ENCODE data around the gene TIAM1.

DNA sequence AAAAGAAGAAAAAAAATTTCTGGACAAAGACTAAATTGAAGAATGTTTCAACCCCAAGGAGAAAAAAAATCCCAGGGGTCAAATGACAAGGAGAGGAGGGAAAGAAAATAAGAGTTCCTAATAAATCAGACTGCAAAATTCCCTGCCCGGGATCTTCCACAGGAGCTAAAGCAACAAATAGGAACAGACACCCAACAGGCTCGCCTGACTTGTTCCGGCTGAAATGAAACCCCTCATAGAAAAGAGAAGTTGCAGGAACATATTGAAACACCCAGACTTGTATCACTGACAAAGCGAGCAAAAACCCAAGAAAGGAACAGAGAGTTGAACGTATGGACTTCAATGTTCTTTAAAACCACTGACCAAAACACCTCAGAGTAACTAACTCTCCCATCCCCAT, 123.0 kb downstream of the TIAM1 start:
- TF ChIP-seq, protein P1, sequence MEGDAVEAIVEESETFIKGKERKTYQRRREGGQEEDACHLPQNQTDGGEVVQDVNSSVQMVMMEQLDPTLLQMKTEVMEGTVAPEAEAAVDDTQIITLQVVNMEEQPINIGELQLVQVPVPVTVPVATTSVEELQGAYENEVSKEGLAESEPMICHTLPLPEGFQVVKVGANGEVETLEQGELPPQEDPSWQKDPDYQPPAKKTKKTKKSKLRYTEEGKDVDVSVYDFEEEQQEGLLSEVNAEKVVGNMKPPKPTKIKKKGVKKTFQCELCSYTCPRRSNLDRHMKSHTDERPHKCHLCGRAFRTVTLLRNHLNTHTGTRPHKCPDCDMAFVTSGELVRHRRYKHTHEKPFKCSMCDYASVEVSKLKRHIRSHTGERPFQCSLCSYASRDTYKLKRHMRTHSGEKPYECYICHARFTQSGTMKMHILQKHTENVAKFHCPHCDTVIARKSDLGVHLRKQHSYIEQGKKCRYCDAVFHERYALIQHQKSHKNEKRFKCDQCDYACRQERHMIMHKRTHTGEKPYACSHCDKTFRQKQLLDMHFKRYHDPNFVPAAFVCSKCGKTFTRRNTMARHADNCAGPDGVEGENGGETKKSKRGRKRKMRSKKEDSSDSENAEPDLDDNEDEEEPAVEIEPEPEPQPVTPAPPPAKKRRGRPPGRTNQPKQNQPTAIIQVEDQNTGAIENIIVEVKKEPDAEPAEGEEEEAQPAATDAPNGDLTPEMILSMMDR (IDR thresholded peaks at IDR 0.05), result no peak
- TF ChIP-seq EP300 (IDR thresholded peaks at IDR 0.05), result no peak
- TF ChIP-seq POLR2A (IDR thresholded peaks at IDR 0.05), result no peak
